SK-N-SH (cell line): ENCODE data around the gene UBQLN3. TPM values are rescaled to one million over a fixed set of nuclear protein-coding genes. Genes with fewer than 3 reads are reported as not detected.

Experiments
- CTCF ChIA-PET: fragments of 300-600, 350-600 bp; formaldehyde crosslinking; extraction: SDS; loops from one replicate; lab custom pipeline; 2021; lab: Yijun Ruan, JAX
- POLR2A ChIA-PET: fragments of 350-600 bp; sonication (Branson Sonifier 250); formaldehyde crosslinking; extraction: SDS; loops from one replicate; lab custom pipeline; 2020; ENCODE audit warnings: antibody characterized with exemption, inconsistent platforms; lab: Yijun Ruan, JAX
- DNase-seq: peaks from one replicate; pipeline ENCODE4 v3.0.0; 2012
- H2AFZ ChIP-seq: fragments of 200-600 bp; sonication (generic); 2 replicates; pipeline ENCODE4 v1.8.1; 2016; ENCODE audit warnings: antibody characterized with exemption, mild to moderate bottlenecking, low read depth
- H3F3A ChIP-seq: fragments of 200-600 bp; sonication (generic); replicated peaks from 2 replicates; pipeline ENCODE3; 2016; ENCODE audit warnings: antibody characterized with exemption, mild to moderate bottlenecking; ENCODE audit not compliant: insufficient read depth
- H3K27ac ChIP-seq, 2 experiments: fragments of 200-500 bp in 1 of 2; fragments of 200-600 bp in 1 of 2; sonication (Bioruptor generic) in 1 of 2; sonication (generic), shearing (Covaris generic) in 1 of 2; 2 replicates each; pipeline versions ENCODE4 v1.5.1 to v1.6.1; 2014 to 2016; ENCODE audit warnings: low read depth in 2 of 2, inconsistent platforms in 1 of 2, low read length in 1 of 2, mild to moderate bottlenecking in 1 of 2, mixed read lengths in 1 of 2
- H3K27me3 ChIP-seq: fragments of 200-600 bp; sonication (generic), shearing (Covaris generic); 2 replicates; pipeline ENCODE4 v1.6.1; 2016; ENCODE audit warnings: mixed run types; ENCODE audit not compliant: insufficient read depth
- H3K36me3 ChIP-seq, 2 experiments: fragments of 200-500 bp in 1 of 2; fragments of 200-600 bp in 1 of 2; sonication (Bioruptor generic) in 1 of 2; sonication (generic) in 1 of 2; replicated peaks in 1 of 2; 2 replicates each; pipeline versions ENCODE3 to v1.5.1; 2014 to 2016; ENCODE audit warnings: low read length in 1 of 2, mild to moderate bottlenecking in 1 of 2; ENCODE audit not compliant: insufficient read depth in 2 of 2, control insufficient read depth in 1 of 2
- H3K4me1 ChIP-seq, 2 experiments: fragments of 200-500 bp in 1 of 2; fragments of 200-600 bp in 1 of 2; sonication (Bioruptor generic) in 1 of 2; sonication (generic), shearing (Covaris generic) in 1 of 2; 2 replicates each; pipeline versions ENCODE4 v1.5.1 to v1.6.1; 2014 to 2016; ENCODE audit warnings: low read depth in 1 of 2, low read length in 1 of 2, mixed run types in 1 of 2; ENCODE audit not compliant: insufficient read depth in 2 of 2, control insufficient read depth in 1 of 2
- H3K4me2 ChIP-seq: fragments of 200-600 bp; sonication (generic), shearing (Covaris generic); 2 replicates; pipeline ENCODE4 v1.6.1; 2017; ENCODE audit warnings: mixed run types
- H3K4me3 ChIP-seq, 2 experiments: fragments of 200-500 bp in 1 of 2; fragments of 200-600 bp in 1 of 2; sonication (Bioruptor generic) in 1 of 2; sonication (generic), shearing (Covaris generic) in 1 of 2; 2 replicates each; pipeline versions ENCODE4 v1.5.1 to v1.8.1; 2014 to 2016; ENCODE audit warnings: low read depth in 2 of 2, inconsistent platforms in 1 of 2, low read length in 1 of 2, mild to moderate bottlenecking in 1 of 2, mixed read lengths in 1 of 2, moderate library complexity in 1 of 2
- H3K79me2 ChIP-seq: fragments of 200-600 bp; sonication (generic); 2 replicates; pipeline ENCODE4 v1.8.1; 2017; ENCODE audit warnings: mild to moderate bottlenecking; ENCODE audit not compliant: insufficient read depth
- H3K9ac ChIP-seq: fragments of 200-600 bp; sonication (generic); 2 replicates; pipeline ENCODE4 v1.6.1; 2017; ENCODE audit warnings: mixed run types
- H3K9me2 ChIP-seq: fragments of 200-600 bp; sonication (generic); 2 replicates; pipeline ENCODE4 v1.6.1; 2017; ENCODE audit warnings: mixed run types
- H3K9me3 ChIP-seq: fragments of 200-600 bp; sonication (generic); 2 replicates; pipeline ENCODE4 v1.6.1; 2017; ENCODE audit warnings: mixed run types, mild to moderate bottlenecking, moderate library complexity
- H4K20me1 ChIP-seq: fragments of 200-600 bp; sonication (generic); 2 replicates; pipeline ENCODE4 v1.6.1; 2017; ENCODE audit warnings: mild to moderate bottlenecking, mixed run types; ENCODE audit not compliant: insufficient read depth
- CHD2 ChIP-seq: fragments of 150-350 bp; IDR thresholded peaks from 2 replicates; pipeline ENCODE4 v1.6.1; 2018; ENCODE audit warnings: low read length; ENCODE audit not compliant: partially characterized antibody
- EP300 ChIP-seq, 2 experiments: IDR thresholded peaks; 2 replicates each; pipeline versions ENCODE4 v1.4.0 to v1.6.1; 2012; ENCODE audit warnings: borderline replicate concordance in 1 of 2, low read depth in 1 of 2, low read length in 1 of 2
- EZH2phosphoT487 ChIP-seq: fragments of 200-600 bp; sonication (generic); IDR thresholded peaks from 2 replicates; pipeline ENCODE4 v1.6.1; 2017; ENCODE audit warnings: low read depth, mixed run types, mild to moderate bottlenecking, antibody characterized with exemption, moderate library complexity, borderline replicate concordance
- FOXJ3 ChIP-seq: sonication (generic); formaldehyde crosslinking; IDR thresholded peaks from 2 replicates; pipeline ENCODE4 v1.5.1; 2020; ENCODE audit warnings: mild to moderate bottlenecking, missing genetic modification reagents
- FOXM1 ChIP-seq: IDR thresholded peaks from 2 replicates; pipeline ENCODE4 v1.4.0; 2012; ENCODE audit warnings: low read depth, mild to moderate bottlenecking
- GABPA ChIP-seq: IDR thresholded peaks from 2 replicates; pipeline ENCODE4 v1.4.0; 2012; ENCODE audit warnings: low read depth, mild to moderate bottlenecking
- MEF2A ChIP-seq: IDR thresholded peaks from 2 replicates; pipeline ENCODE4 v1.4.0; 2012; ENCODE audit warnings: low read depth, borderline replicate concordance
- POLR2AphosphoS5 ChIP-seq: IDR thresholded peaks from 2 replicates; pipeline ENCODE4 v1.6.1; 2012; ENCODE audit warnings: low read depth, low read length
- RCOR1 ChIP-seq: fragments of 150-350 bp; IDR thresholded peaks from 2 replicates; pipeline ENCODE4 v1.6.1; 2017; ENCODE audit warnings: antibody characterized with exemption, low read length
- RFX5 ChIP-seq: IDR thresholded peaks from 2 replicates; pipeline ENCODE4 v1.6.1; 2012; ENCODE audit warnings: mild to moderate bottlenecking, improper control_type of control experiment, low read length
- RXRA ChIP-seq: IDR thresholded peaks from 2 replicates; pipeline ENCODE4 v1.4.0; 2012; ENCODE audit warnings: low read depth, mild to moderate bottlenecking, borderline replicate concordance
- TCF12 ChIP-seq: IDR thresholded peaks from 2 replicates; pipeline ENCODE4 v1.4.0; 2012
- TEAD4 ChIP-seq: IDR thresholded peaks from 2 replicates; pipeline ENCODE4 v1.4.0; 2012; ENCODE audit warnings: mild to moderate bottlenecking, borderline replicate concordance; ENCODE audit not compliant: insufficient read depth
- WGBS: methylation state at CpG from one replicate; pipeline ENCODE4 v1.1.6; 2017; ENCODE audit warnings: low lambda C conversion rate; 5-methylcytosine and 5-hydroxymethylcytosine counted together
- polyA plus RNA-seq, 3 experiments: library from polyadenylated mRNA; depleted of rRNA; stranded (reverse); fragments of >200 nt; gene quantifications; 2 replicates each; pipeline ENCODE4 v1.2.3, GENCODE V29; 2012
- TF ChIP-seq, protein P1 (sequence below): IDR thresholded peaks from 2 replicates; pipeline ENCODE4 v1.6.1; 2012; ENCODE audit warnings: mild to moderate bottlenecking, low read depth, low read length, moderate library complexity
- TF ChIP-seq, protein P2 (sequence below): IDR thresholded peaks from 2 replicates; pipeline ENCODE4 v1.4.0; 2012; ENCODE audit warnings: low read depth, borderline replicate concordance
- TF ChIP-seq, protein P3 (sequence below): IDR thresholded peaks from 2 replicates; pipeline ENCODE4; 2012

UBQLN3 gene
- polyA plus RNA-seq, 1 of the 3 experiments (the other 2 are of a cell fraction) = not detected

DNA sequence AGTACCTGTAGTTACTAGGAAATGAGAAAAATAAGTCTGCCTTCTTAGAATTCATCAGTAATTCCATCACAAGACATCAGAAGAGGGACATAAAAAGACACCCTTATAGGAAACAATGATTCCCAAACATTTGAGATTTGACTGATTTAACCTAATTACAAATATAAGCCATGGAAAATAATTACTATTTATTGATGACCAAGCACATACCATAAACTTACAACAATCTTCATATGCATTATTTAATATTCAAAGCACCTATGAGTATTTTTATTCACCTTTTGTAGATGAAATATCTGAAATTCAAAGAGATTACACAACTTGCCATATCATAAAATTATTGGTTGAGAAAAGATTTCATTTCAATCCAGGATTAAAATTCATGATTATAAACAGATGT is 35.8 kb downstream of the UBQLN3 start:
- Histone ChIP-seq H3K9ac (no peak overlapping the region), H3K27me3 (no peaks in the 10 kb centered on the region; the same call in 1 of the 2 replicates), H3K4me3 (no peak overlapping the region), H3K36me3 (no peaks in the 10 kb centered on the region), H3F3A (no peaks in the 10 kb centered on the region), H3K79me2 (no peaks in the 10 kb centered on the region), H3K27ac (no peak overlapping the region), H3K9me3 (no peaks in the 10 kb centered on the region), H2AFZ (no peak overlapping the region), H3K9me2 (no peaks in the 10 kb centered on the region), H4K20me1 (no peaks in the 10 kb centered on the region), H3K4me1 (no peaks in the 10 kb centered on the region), H3K4me2 (no peak overlapping the region)
- DNase-seq = no peak
- ChIA-PET POLR2A (no interaction called here), CTCF (no interaction called here)
- no peak for TF ChIP-seq FOXM1
- TF ChIP-seq POLR2AphosphoS5 = no peak
- TF ChIP-seq RCOR1 = no peak
- TF ChIP-seq MEF2A = no peak
- TF ChIP-seq FOXJ3 (CRISPR knock-in tag) = no peak
- no peak for TF ChIP-seq GABPA
- TF ChIP-seq EZH2phosphoT487 = no peak
- no peak for TF ChIP-seq CHD2
- no peak for TF ChIP-seq TEAD4
- TF ChIP-seq, protein P1, sequence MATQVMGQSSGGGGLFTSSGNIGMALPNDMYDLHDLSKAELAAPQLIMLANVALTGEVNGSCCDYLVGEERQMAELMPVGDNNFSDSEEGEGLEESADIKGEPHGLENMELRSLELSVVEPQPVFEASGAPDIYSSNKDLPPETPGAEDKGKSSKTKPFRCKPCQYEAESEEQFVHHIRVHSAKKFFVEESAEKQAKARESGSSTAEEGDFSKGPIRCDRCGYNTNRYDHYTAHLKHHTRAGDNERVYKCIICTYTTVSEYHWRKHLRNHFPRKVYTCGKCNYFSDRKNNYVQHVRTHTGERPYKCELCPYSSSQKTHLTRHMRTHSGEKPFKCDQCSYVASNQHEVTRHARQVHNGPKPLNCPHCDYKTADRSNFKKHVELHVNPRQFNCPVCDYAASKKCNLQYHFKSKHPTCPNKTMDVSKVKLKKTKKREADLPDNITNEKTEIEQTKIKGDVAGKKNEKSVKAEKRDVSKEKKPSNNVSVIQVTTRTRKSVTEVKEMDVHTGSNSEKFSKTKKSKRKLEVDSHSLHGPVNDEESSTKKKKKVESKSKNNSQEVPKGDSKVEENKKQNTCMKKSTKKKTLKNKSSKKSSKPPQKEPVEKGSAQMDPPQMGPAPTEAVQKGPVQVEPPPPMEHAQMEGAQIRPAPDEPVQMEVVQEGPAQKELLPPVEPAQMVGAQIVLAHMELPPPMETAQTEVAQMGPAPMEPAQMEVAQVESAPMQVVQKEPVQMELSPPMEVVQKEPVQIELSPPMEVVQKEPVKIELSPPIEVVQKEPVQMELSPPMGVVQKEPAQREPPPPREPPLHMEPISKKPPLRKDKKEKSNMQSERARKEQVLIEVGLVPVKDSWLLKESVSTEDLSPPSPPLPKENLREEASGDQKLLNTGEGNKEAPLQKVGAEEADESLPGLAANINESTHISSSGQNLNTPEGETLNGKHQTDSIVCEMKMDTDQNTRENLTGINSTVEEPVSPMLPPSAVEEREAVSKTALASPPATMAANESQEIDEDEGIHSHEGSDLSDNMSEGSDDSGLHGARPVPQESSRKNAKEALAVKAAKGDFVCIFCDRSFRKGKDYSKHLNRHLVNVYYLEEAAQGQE = no peak
- TF ChIP-seq RFX5 = no peak
- TF ChIP-seq, protein P2, sequence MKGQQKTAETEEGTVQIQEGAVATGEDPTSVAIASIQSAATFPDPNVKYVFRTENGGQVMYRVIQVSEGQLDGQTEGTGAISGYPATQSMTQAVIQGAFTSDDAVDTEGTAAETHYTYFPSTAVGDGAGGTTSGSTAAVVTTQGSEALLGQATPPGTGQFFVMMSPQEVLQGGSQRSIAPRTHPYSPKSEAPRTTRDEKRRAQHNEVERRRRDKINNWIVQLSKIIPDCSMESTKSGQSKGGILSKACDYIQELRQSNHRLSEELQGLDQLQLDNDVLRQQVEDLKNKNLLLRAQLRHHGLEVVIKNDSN = no peak
- TF ChIP-seq, protein P3, sequence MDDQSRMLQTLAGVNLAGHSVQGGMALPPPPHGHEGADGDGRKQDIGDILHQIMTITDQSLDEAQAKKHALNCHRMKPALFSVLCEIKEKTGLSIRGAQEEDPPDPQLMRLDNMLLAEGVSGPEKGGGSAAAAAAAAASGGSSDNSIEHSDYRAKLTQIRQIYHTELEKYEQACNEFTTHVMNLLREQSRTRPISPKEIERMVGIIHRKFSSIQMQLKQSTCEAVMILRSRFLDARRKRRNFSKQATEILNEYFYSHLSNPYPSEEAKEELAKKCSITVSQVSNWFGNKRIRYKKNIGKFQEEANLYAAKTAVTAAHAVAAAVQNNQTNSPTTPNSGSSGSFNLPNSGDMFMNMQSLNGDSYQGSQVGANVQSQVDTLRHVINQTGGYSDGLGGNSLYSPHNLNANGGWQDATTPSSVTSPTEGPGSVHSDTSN = no peak

DNA sequence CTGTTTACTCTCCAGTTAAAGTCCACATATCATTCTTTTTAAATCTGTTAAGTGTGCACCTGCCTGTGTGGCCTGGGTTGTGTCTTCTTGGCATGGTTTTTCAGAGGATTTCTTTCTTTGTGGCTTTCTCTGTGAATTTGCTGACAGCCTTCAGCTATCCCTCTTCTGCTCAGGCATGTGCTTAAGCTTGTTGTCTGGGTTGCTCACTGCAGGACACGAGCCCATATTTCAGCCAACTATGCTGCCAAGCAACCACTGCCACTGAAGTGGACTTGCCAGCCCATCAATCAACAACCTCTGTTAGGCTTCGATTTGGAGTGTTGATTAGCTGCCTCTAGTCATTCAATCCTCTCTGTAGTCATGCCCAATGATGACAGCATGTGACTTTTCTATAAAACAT is 42.2 kb downstream of the UBQLN3 start:
- Histone ChIP-seq H3K27ac (no peak overlapping the region), H3K4me2 (no peak overlapping the region), H3F3A (no peaks in the 10 kb centered on the region), H3K27me3 (no peaks in the 10 kb centered on the region; the same call in 1 of the 2 replicates), H3K4me3 (no peak overlapping the region), H3K9ac (no peak overlapping the region), H3K79me2 (no peaks in the 10 kb centered on the region), H3K36me3 (no peaks in the 10 kb centered on the region)
- no peak for DNase-seq
- CTCF ChIA-PET = interaction anchor here (1.0 kb wide), 1 partner anchor 494 kb away, joined by 3 read pairs; no protein-coding TSS in a partner anchor
- POLR2A ChIA-PET = no interaction called here
- no peak for TF ChIP-seq EP300 (IDR thresholded peaks at IDR 0.05; ENCODE audit: borderline replicate concordance in 1 of 2, low read depth in 1 of 2, low read length in 1 of 2)
- no peak for TF ChIP-seq TCF12
- TF ChIP-seq FOXJ3 (CRISPR knock-in tag) = no peak
- no peak for TF ChIP-seq RXRA
- TF ChIP-seq, all 33 proteins: peak for 0
- no peaks in the 10 kb centered on the region for H4K20me1 ChIP-seq
- H3K9me3 ChIP-seq = no peaks in the 10 kb centered on the region
- no peaks in the 10 kb centered on the region for H3K4me1 ChIP-seq
- no peak overlapping the region for H2AFZ ChIP-seq
- WGBS = 7% methylated on average over 2 of the region's 2 CpGs
- H3K9me2 ChIP-seq = no peaks in the 10 kb centered on the region
